GM18867 (cell line): Measurements from ENCODE around the gene CD101.

Source experiments
- ATAC-seq: cut with Tn5 transposase; IDR thresholded peaks from one replicate; pipeline ENCODE4 v1.9.1; 2021; ENCODE audit warnings: mild to moderate bottlenecking, moderate library complexity; ENCODE audit not compliant: unreplicated experiment

CD101 gene

GRCh38 chr1:117014209-117014608 lies 12.6 kb downstream of the CD101 start:
- no peak for ATAC-seq

- ATAC-seq = no peak
Observed at GRCh38 chr1:117015724-117016123, 14.2 kb downstream of the CD101 start.

GRCh38 chr1:117017062-117017461 lies 15.5 kb downstream of the CD101 start:
- ATAC-seq = no peak

- peak; percentile 54 for ATAC-seq
Observed at GRCh38 chr1:117017648-117018047, 16.1 kb downstream of the CD101 start.

GRCh38 chr1:117020526-117021156 lies 19.1 kb downstream of the CD101 start:
- no peak for ATAC-seq

GRCh38 chr1:117022114-117022513 lies 20.6 kb downstream of the CD101 start:
- no peak for ATAC-seq

- ATAC-seq = no peak
Observed at GRCh38 chr1:117025568-117025967, 24.0 kb downstream of the CD101 start.

GRCh38 chr1:117026361-117026760 lies 24.8 kb downstream of the CD101 start:
- no peak for ATAC-seq

GRCh38 chr1:117029685-117030084 lies 28.1 kb downstream of the CD101 start:
- no peak for ATAC-seq

- ATAC-seq = no peak
Observed at GRCh38 chr1:117030271-117030877, 28.8 kb downstream of the CD101 start.

- ATAC-seq = no peak
Observed at GRCh38 chr1:117032266-117032665, 30.7 kb downstream of the CD101 start.

GRCh38 chr1:117032681-117033539 lies 31.4 kb downstream of the CD101 start:
- no peak for ATAC-seq

- no peak for ATAC-seq
Observed at GRCh38 chr1:117033772-117034171, 32.2 kb downstream of the CD101 start.

GRCh38 chr1:117034791-117035290 lies 33.3 kb downstream of the CD101 start:
- ATAC-seq = no peak

- no peak for ATAC-seq
Observed at GRCh38 chr1:117036018-117036461, 34.5 kb downstream of the CD101 start.

- no peak for ATAC-seq
Observed at GRCh38 chr1:117037802-117038201, 36.2 kb downstream of the CD101 start.

- ATAC-seq = no peak
Observed at GRCh38 chr1:117038236-117038635, 36.7 kb downstream of the CD101 start.

- ATAC-seq = no peak
Observed at GRCh38 chr1:117044217-117044616, 42.7 kb downstream of the CD101 start.

GRCh38 chr1:117045644-117046043 lies 44.1 kb downstream of the CD101 start:
- no peak for ATAC-seq

GRCh38 chr1:117046781-117047180 lies 45.2 kb downstream of the CD101 start:
- no peak for ATAC-seq

GRCh38 chr1:117047271-117047670 lies 45.7 kb downstream of the CD101 start:
- no peak for ATAC-seq

GRCh38 chr1:117049857-117050256 lies 48.3 kb downstream of the CD101 start:
- ATAC-seq = no peak
